ENCODE data around the gene CCHCR1. TPM values are rescaled to one million over a fixed set of nuclear protein-coding genes. Genes with fewer than 3 reads are reported as not detected.
A peak's percentile ranks its signal among the peaks of the same experiment; 100 is the strongest.

The CCHCR1 gene
- total and polyA plus RNA-seq, 2 experiments from 2014 or later: 19.8 to 46.7 TPM

DNA sequence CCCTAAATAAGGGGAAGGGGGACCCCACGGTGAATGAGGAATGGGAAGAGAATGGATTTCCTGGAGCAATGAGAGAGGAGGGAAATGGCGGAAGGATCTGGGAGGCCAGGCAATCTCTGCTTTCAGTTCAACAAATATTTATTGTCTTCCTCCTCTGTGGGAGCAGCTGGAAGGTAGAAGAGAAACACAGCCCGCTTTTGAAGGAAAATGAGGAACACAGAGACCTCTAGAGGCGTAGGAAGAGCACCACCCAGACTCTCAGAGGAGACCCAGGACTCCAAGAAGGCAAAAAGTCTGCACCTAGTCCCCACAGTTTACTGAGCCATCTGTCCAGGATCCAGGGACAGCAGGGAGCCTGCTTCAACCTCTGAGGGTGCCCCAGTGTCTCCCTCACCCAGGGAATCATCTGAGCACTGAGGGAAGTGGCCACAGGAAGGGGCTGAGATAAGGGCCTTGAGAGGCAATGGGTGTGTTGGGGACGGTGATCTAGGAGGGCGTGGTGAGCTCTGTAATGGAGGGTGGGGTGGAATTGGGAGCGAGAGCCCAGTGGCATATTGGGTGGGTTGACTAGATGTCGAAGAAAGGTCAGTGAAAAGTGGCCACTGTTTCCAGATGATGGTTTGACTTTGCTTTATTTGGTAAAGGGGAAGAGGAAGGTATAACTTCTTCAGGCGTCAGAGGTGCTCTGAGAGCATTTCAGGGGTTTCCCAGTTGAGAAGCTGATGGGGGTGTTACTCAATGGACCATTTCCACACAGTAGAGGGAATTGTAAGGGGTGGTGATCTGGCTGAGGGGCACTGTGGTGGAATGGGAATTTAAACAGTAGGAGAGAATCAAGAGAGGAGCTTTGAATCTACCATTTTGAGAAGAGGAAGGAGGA is 42.4 kb downstream of the CCHCR1 start:
- H3K36me3 Mint-ChIP-seq (ENCODE audit: low read depth): no peaks in the 10 kb centered on the region; the same call in 2 of the 3 replicates
- TF ChIP-seq, protein P1, sequence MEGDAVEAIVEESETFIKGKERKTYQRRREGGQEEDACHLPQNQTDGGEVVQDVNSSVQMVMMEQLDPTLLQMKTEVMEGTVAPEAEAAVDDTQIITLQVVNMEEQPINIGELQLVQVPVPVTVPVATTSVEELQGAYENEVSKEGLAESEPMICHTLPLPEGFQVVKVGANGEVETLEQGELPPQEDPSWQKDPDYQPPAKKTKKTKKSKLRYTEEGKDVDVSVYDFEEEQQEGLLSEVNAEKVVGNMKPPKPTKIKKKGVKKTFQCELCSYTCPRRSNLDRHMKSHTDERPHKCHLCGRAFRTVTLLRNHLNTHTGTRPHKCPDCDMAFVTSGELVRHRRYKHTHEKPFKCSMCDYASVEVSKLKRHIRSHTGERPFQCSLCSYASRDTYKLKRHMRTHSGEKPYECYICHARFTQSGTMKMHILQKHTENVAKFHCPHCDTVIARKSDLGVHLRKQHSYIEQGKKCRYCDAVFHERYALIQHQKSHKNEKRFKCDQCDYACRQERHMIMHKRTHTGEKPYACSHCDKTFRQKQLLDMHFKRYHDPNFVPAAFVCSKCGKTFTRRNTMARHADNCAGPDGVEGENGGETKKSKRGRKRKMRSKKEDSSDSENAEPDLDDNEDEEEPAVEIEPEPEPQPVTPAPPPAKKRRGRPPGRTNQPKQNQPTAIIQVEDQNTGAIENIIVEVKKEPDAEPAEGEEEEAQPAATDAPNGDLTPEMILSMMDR (conservative IDR thresholded peaks at IDR 0.05; ENCODE audit: low read depth in 2 of 2): peak; percentile 36 to 67; a peak in 3 of 4 replicates
- TF ChIP-seq ZNF331 (CRISPR knock-in tag; IDR thresholded peaks at IDR 0.05; ENCODE audit: low read depth): no peak
- no peak overlapping the region for H3K27ac Mint-ChIP-seq
- H3K27ac ChIP-seq (ENCODE audit: low read depth): no peak overlapping the region
- peaks cover 7% of the 10 kb centered on the region; the same call in 1 of the 2 replicates for H3K9me2 ChIP-seq (ENCODE audit: insufficient read depth)
- no peaks in the 10 kb centered on the region for H4K20me1 ChIP-seq (replicated peaks; ENCODE audit: insufficient read depth)
- H3K4me1 ChIP-seq (ENCODE audit: insufficient read depth): peaks cover 16% of the 10 kb centered on the region
- no peak overlapping the region for H3K4me3 ChIP-seq
- H3K27me3 ChIP-seq (ENCODE audit: insufficient read depth): no peaks in the 10 kb centered on the region
- no peaks in the 10 kb centered on the region for H3K79me2 ChIP-seq (replicated peaks; ENCODE audit: insufficient read depth)
- ATAC-seq: peak; percentile 67
- H3K4me1 Mint-ChIP-seq: peaks cover 31% of the 10 kb centered on the region
- no peak overlapping the region; the same call in 2 of the 3 replicates for H3K4me3 Mint-ChIP-seq
- peaks cover 18% of the 10 kb centered on the region for H3K27me3 Mint-ChIP-seq (ENCODE audit: insufficient read depth, low read depth, poor library complexity)
- peak; percentile 70 for DNase-seq (ENCODE audit: low spot score)
- no peaks in the 10 kb centered on the region for H3K36me3 ChIP-seq (ENCODE audit: insufficient read depth)
- H3F3A ChIP-seq (replicated peaks; ENCODE audit: low read depth): no peaks in the 10 kb centered on the region
- no peaks in the 10 kb centered on the region; the same call in 2 of the 3 replicates for H3K9me3 Mint-ChIP-seq
- peak overlapping the region; percentile 64; the same call in 1 of the 2 replicates for H3K4me2 ChIP-seq
- H2AFZ ChIP-seq: peak overlapping the region; percentile 45

DNA sequence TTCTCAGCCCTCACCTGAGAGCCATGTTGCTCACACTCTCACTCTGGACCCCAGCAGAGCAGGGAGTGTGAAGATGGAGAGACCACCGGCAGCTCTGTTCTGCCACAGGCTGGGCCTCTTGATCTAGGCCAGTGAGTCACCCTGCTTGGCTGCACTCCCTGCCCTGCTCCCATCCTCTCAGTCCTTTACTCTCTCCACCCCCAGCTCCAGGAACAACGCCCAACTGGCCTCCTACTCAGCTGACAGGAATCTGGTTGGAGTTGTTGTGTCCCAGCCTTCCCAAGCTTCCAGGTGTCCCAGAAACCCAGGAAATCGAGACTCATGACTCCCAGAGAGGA is 43.1 kb downstream of the CCHCR1 start, which contains the start of gene PSORS1C1:
Gene PSORS1C1, plus strand, starts transcription at position 260 of the 338 bp plus-strand sequence. CDS start 14,833 bp downstream, outside the sequence.
- Histone ChIP-seq H3K4me1 (ENCODE audit: insufficient read depth) (peaks cover 16% of the 10 kb centered on the region), H4K20me1 (replicated peaks; ENCODE audit: insufficient read depth) (no peaks in the 10 kb centered on the region), H3K79me2 (replicated peaks; ENCODE audit: insufficient read depth) (no peaks in the 10 kb centered on the region), H3K27ac (ENCODE audit: low read depth) (no peak within 1 kb of the TSS), H2AFZ (peak within 1 kb of the TSS; percentile 45), H3K4me2 (peak within 1 kb of the TSS; percentile 64), H3K27me3 (ENCODE audit: insufficient read depth) (no peaks in the 10 kb centered on the region), H3F3A (replicated peaks; ENCODE audit: low read depth) (no peaks in the 10 kb centered on the region), H3K9me2 (ENCODE audit: insufficient read depth) (peaks cover 7% of the 10 kb centered on the region; the same call in 1 of the 2 replicates), H3K36me3 (ENCODE audit: insufficient read depth) (no peaks in the 10 kb centered on the region), H3K4me3 (no peak within 1 kb of the TSS)
- peak; percentile 24 for DNase-seq (ENCODE audit: low spot score)
- Mint-ChIP-seq H3K27ac (0 out of 2 replicates have a peak within 1 kb of the TSS, but pooled peaks have one; percentile 35), H3K9me3 (no peaks in the 10 kb centered on the region; the same call in 2 of the 3 replicates), H3K36me3 (ENCODE audit: low read depth) (no peaks in the 10 kb centered on the region; the same call in 2 of the 3 replicates), H3K4me1 (peaks cover 37% of the 10 kb centered on the region), H3K4me3 (no peak within 1 kb of the TSS; the same call in 2 of the 3 replicates), H3K27me3 (ENCODE audit: insufficient read depth, low read depth, poor library complexity) (peaks cover 20% of the 10 kb centered on the region)
- ATAC-seq: peak; percentile 15
- TF ChIP-seq POLR2AphosphoS5 (IDR thresholded peaks at IDR 0.05; ENCODE audit: low read depth): no peak
- TF ChIP-seq, protein P2, sequence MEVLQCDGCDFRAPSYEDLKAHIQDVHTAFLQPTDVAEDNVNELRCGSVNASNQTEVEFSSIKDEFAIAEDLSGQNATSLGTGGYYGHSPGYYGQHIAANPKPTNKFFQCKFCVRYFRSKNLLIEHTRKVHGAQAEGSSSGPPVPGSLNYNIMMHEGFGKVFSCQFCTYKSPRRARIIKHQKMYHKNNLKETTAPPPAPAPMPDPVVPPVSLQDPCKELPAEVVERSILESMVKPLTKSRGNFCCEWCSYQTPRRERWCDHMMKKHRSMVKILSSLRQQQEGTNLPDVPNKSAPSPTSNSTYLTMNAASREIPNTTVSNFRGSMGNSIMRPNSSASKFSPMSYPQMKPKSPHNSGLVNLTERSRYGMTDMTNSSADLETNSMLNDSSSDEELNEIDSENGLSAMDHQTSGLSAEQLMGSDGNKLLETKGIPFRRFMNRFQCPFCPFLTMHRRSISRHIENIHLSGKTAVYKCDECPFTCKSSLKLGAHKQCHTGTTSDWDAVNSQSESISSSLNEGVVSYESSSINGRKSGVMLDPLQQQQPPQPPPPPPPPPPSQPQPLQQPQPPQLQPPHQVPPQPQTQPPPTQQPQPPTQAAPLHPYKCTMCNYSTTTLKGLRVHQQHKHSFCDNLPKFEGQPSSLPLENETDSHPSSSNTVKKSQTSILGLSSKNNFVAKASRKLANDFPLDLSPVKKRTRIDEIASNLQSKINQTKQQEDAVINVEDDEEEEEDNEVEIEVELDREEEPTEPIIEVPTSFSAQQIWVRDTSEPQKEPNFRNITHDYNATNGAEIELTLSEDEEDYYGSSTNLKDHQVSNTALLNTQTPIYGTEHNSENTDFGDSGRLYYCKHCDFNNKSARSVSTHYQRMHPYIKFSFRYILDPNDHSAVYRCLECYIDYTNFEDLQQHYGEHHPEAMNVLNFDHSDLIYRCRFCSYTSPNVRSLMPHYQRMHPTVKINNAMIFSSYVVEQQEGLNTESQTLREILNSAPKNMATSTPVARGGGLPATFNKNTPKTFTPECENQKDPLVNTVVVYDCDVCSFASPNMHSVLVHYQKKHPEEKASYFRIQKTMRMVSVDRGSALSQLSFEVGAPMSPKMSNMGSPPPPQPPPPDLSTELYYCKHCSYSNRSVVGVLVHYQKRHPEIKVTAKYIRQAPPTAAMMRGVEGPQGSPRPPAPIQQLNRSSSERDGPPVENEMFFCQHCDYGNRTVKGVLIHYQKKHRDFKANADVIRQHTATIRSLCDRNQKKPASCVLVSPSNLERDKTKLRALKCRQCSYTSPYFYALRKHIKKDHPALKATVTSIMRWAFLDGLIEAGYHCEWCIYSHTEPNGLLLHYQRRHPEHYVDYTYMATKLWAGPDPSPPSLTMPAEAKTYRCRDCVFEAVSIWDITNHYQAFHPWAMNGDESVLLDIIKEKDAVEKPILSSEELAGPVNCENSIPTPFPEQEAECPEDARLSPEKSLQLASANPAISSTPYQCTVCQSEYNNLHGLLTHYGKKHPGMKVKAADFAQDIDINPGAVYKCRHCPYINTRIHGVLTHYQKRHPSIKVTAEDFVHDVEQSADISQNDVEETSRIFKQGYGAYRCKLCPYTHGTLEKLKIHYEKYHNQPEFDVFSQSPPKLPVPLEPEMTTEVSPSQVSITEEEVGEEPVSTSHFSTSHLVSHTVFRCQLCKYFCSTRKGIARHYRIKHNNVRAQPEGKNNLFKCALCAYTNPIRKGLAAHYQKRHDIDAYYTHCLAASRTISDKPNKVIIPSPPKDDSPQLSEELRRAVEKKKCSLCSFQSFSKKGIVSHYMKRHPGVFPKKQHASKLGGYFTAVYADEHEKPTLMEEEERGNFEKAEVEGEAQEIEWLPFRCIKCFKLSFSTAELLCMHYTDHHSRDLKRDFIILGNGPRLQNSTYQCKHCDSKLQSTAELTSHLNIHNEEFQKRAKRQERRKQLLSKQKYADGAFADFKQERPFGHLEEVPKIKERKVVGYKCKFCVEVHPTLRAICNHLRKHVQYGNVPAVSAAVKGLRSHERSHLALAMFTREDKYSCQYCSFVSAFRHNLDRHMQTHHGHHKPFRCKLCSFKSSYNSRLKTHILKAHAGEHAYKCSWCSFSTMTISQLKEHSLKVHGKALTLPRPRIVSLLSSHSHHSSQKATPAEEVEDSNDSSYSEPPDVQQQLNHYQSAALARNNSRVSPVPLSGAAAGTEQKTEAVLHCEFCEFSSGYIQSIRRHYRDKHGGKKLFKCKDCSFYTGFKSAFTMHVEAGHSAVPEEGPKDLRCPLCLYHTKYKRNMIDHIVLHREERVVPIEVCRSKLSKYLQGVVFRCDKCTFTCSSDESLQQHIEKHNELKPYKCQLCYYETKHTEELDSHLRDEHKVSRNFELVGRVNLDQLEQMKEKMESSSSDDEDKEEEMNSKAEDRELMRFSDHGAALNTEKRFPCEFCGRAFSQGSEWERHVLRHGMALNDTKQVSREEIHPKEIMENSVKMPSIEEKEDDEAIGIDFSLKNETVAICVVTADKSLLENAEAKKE (CRISPR knock-in tag; IDR thresholded peaks at IDR 0.05): no peak
- no peak for TF ChIP-seq ZNF331 (CRISPR knock-in tag; IDR thresholded peaks at IDR 0.05; ENCODE audit: low read depth)
- TF ChIP-seq, protein P3, sequence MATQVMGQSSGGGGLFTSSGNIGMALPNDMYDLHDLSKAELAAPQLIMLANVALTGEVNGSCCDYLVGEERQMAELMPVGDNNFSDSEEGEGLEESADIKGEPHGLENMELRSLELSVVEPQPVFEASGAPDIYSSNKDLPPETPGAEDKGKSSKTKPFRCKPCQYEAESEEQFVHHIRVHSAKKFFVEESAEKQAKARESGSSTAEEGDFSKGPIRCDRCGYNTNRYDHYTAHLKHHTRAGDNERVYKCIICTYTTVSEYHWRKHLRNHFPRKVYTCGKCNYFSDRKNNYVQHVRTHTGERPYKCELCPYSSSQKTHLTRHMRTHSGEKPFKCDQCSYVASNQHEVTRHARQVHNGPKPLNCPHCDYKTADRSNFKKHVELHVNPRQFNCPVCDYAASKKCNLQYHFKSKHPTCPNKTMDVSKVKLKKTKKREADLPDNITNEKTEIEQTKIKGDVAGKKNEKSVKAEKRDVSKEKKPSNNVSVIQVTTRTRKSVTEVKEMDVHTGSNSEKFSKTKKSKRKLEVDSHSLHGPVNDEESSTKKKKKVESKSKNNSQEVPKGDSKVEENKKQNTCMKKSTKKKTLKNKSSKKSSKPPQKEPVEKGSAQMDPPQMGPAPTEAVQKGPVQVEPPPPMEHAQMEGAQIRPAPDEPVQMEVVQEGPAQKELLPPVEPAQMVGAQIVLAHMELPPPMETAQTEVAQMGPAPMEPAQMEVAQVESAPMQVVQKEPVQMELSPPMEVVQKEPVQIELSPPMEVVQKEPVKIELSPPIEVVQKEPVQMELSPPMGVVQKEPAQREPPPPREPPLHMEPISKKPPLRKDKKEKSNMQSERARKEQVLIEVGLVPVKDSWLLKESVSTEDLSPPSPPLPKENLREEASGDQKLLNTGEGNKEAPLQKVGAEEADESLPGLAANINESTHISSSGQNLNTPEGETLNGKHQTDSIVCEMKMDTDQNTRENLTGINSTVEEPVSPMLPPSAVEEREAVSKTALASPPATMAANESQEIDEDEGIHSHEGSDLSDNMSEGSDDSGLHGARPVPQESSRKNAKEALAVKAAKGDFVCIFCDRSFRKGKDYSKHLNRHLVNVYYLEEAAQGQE (IDR thresholded peaks at IDR 0.05; ENCODE audit: unreplicated experiment): no peak
- TF ChIP-seq ZNF114 (CRISPR knock-in tag; IDR thresholded peaks at IDR 0.05): no peak
